IMR-90 (cell line): ENCODE data around the gene NAALAD2. TPM values are rescaled to one million over a fixed set of nuclear protein-coding genes. Genes with fewer than 3 reads are reported as not detected.
A peak's percentile ranks its signal among the peaks of the same experiment; 100 is the strongest.

Experiments used
- ATAC-seq: fragments of 200-7000 bp; cut with Tn5 transposase; 2 replicates; pipeline ENCODE4 v1.9.1; 2020; ENCODE audit warnings: low read depth, mild to moderate bottlenecking, moderate library complexity
- BruUV-seq: library from RNA; stranded (reverse); fragments of 400-500 nt; replicated peaks from 2 replicates; lab custom pipeline; 2021; lab: Mats Ljungman, UMichigan
- CTCF ChIA-PET: fragments of 300-600 bp; formaldehyde crosslinking; extraction: SDS; loops from one replicate; lab custom pipeline; 2021; ENCODE audit warnings: antibody characterized with exemption; lab: Yijun Ruan, JAX
- POLR2A ChIA-PET: fragments of 300-600 bp; sonication (Branson Sonifier 250); formaldehyde crosslinking; loops from one replicate; lab custom pipeline; 2022; ENCODE audit warnings: antibody characterized with exemption; ENCODE audit not compliant: unreplicated experiment; lab: Charles Lee
- DNase-seq: peaks from one replicate; pipeline ENCODE4 v3.0.0; 2013
- H2AFZ ChIP-seq: replicated peaks from 2 replicates; pipeline ENCODE3; 2013; ENCODE audit warnings: low read length, mild to moderate bottlenecking; ENCODE audit not compliant: poor library complexity
- H2AK5ac ChIP-seq: 2 replicates; pipeline ENCODE4 v1.6.1; 2013; ENCODE audit warnings: low read depth, low read length, inconsistent platforms
- H2AK9ac ChIP-seq: replicated peaks from 2 replicates; pipeline ENCODE3; 2013; ENCODE audit warnings: mild to moderate bottlenecking, low read depth, low read length, moderate library complexity; ENCODE audit not compliant: poor library complexity
- H2BK120ac ChIP-seq: 2 replicates; pipeline ENCODE4 v1.6.1; 2013; ENCODE audit warnings: low read depth, low read length, inconsistent platforms
- H2BK15ac ChIP-seq: 3 replicates; pipeline ENCODE4 v1.6.1; 2013; ENCODE audit warnings: low read depth, low read length, inconsistent platforms
- H2BK20ac ChIP-seq: 2 replicates; pipeline ENCODE4 v1.6.1; 2013; ENCODE audit warnings: low read depth, mild to moderate bottlenecking, inconsistent platforms, low read length, moderate library complexity
- H2BK5ac ChIP-seq: 2 replicates; pipeline ENCODE4 v1.6.1; 2013; ENCODE audit warnings: mild to moderate bottlenecking, low read depth, low read length, inconsistent platforms; ENCODE audit not compliant: poor library complexity, severe bottlenecking
- H3K14ac ChIP-seq: replicated peaks from 2 replicates; pipeline ENCODE4 v1.6.1; 2013; ENCODE audit warnings: low read depth, low read length, inconsistent platforms
- H3K18ac ChIP-seq: 2 replicates; pipeline ENCODE4 v1.6.1; 2013; ENCODE audit warnings: low read depth, low read length, control low read depth
- H3K23ac ChIP-seq: 2 replicates; pipeline ENCODE4 v1.6.1; 2013; ENCODE audit warnings: low read depth, low read length, inconsistent platforms
- H3K27ac ChIP-seq: 2 replicates; pipeline ENCODE4 v1.5.1; 2013; ENCODE audit warnings: mild to moderate bottlenecking, control low read depth, low read length; ENCODE audit not compliant: insufficient read depth
- H3K27me3 ChIP-seq: 2 replicates; pipeline ENCODE4 v1.6.1; 2013; ENCODE audit warnings: low read length; ENCODE audit not compliant: control insufficient read depth, insufficient read depth
- H3K36me3 ChIP-seq: 2 replicates; pipeline ENCODE4 v1.6.1; 2013; ENCODE audit warnings: low read length, mixed read lengths; ENCODE audit not compliant: control insufficient read depth, insufficient read depth
- H3K4ac ChIP-seq: 2 replicates; pipeline ENCODE4 v1.6.1; 2013; ENCODE audit warnings: low read depth, low read length, inconsistent platforms
- H3K4me1 ChIP-seq: 2 replicates; pipeline ENCODE4 v1.6.1; 2013; ENCODE audit warnings: low read length, mixed read lengths; ENCODE audit not compliant: control insufficient read depth, insufficient read depth
- H3K4me2 ChIP-seq: 2 replicates; pipeline ENCODE4 v1.6.1; 2013; ENCODE audit warnings: low read depth, mild to moderate bottlenecking, control low read depth, low read length, moderate library complexity
- H3K4me3 ChIP-seq: 2 replicates; pipeline ENCODE4 v1.5.1; 2013; ENCODE audit warnings: low read depth, mild to moderate bottlenecking, control low read depth, low read length, moderate library complexity; ENCODE audit not compliant: insufficient read depth
- H3K56ac ChIP-seq: 2 replicates; pipeline ENCODE4 v1.6.1; 2013; ENCODE audit warnings: low read length, inconsistent platforms; ENCODE audit not compliant: insufficient read depth; ENCODE audit errors: extremely low read depth
- H3K79me1 ChIP-seq, 2 experiments: 2 replicates each; pipeline ENCODE4 v1.6.1; 2013; ENCODE audit warnings: low read length in 2 of 2, inconsistent platforms in 1 of 2, low read depth in 1 of 2
- H3K9ac ChIP-seq: 2 replicates; pipeline ENCODE4 v1.6.1; 2013; ENCODE audit warnings: low read depth, low read length, control low read depth
- H3K9me1 ChIP-seq: 2 replicates; pipeline ENCODE4 v1.6.1; 2013; ENCODE audit warnings: low read length, inconsistent platforms; ENCODE audit not compliant: insufficient read depth
- H3K9me3 ChIP-seq: 2 replicates; pipeline ENCODE4 v1.6.1; 2013; ENCODE audit warnings: low read length; ENCODE audit not compliant: control insufficient read depth, insufficient read depth
- H4K20me1 ChIP-seq: 2 replicates; pipeline ENCODE4 v1.6.1; 2013; ENCODE audit warnings: low read length, inconsistent platforms; ENCODE audit not compliant: insufficient read depth
- H4K5ac ChIP-seq: 2 replicates; pipeline ENCODE4 v1.6.1; 2013; ENCODE audit warnings: mild to moderate bottlenecking, low read depth, low read length, control low read depth
- H4K8ac ChIP-seq, 2 experiments: 2 replicates each; pipeline ENCODE4 v1.6.1; 2013; ENCODE audit warnings: low read depth in 2 of 2, low read length in 2 of 2, control low read depth in 1 of 2, inconsistent platforms in 1 of 2
- H4K91ac ChIP-seq: 2 replicates; pipeline ENCODE4 v1.6.1; 2013; ENCODE audit warnings: low read depth, low read length, inconsistent platforms; ENCODE audit not compliant: insufficient read depth
- BHLHE40 ChIP-seq: fragments of 150-350 bp; IDR thresholded peaks from 2 replicates; pipeline ENCODE4 v1.6.1; 2016; ENCODE audit warnings: mild to moderate bottlenecking, low read depth, low read length
- CEBPB ChIP-seq: IDR thresholded peaks from 2 replicates; pipeline ENCODE4 v1.6.1; 2012; ENCODE audit warnings: low read depth, low read length, improper control_type of control experiment
- FOS ChIP-seq: fragments of 150-350 bp; IDR thresholded peaks from 2 replicates; pipeline ENCODE4 v1.6.1; 2016; ENCODE audit warnings: low read depth, low read length
- MAFK ChIP-seq: IDR thresholded peaks from 2 replicates; pipeline ENCODE4 v1.6.1; 2012; ENCODE audit warnings: low read depth, low read length, improper control_type of control experiment
- MAZ ChIP-seq: IDR thresholded peaks from 2 replicates; pipeline ENCODE4 v1.6.1; 2012; ENCODE audit warnings: low read depth, mild to moderate bottlenecking, low read length, improper control_type of control experiment, moderate library complexity, borderline replicate concordance
- MXI1 ChIP-seq: IDR thresholded peaks from 2 replicates; pipeline ENCODE4 v1.6.1; 2012; ENCODE audit warnings: low read depth, mild to moderate bottlenecking, low read length, moderate library complexity, borderline replicate concordance
- NFE2L2 ChIP-seq: fragments of 150-350 bp; IDR thresholded peaks from 2 replicates; pipeline ENCODE4 v1.6.1; 2016; ENCODE audit warnings: low read depth, mild to moderate bottlenecking, low read length
- POLR2A ChIP-seq: IDR thresholded peaks from 2 replicates; pipeline ENCODE4 v1.6.1; 2012; ENCODE audit warnings: mild to moderate bottlenecking, low read depth, low read length
- RAD21 ChIP-seq: IDR thresholded peaks from 2 replicates; pipeline ENCODE4 v1.6.1; 2012; ENCODE audit warnings: low read length, improper control_type of control experiment
- RCOR1 ChIP-seq: IDR thresholded peaks from 2 replicates; pipeline ENCODE4 v1.6.1; 2012; ENCODE audit warnings: mild to moderate bottlenecking, low read length, improper control_type of control experiment; ENCODE audit not compliant: insufficient replicate concordance
- SMC3 ChIP-seq: fragments of 150-350 bp; IDR thresholded peaks from 2 replicates; pipeline ENCODE4 v1.6.1; 2016; ENCODE audit warnings: low read depth, mild to moderate bottlenecking, antibody characterized with exemption, low read length, moderate library complexity
- WGBS, 2 experiments: methylation state at CpG; one replicate each; pipeline versions ENCODE4 v1.1.5 to v1.1.7; 2013; ENCODE audit warnings: missing lambda C conversion rate in 2 of 2; ENCODE audit not compliant: insufficient read length in 1 of 2; ENCODE audit errors: extremely low coverage in 2 of 2; 5-methylcytosine and 5-hydroxymethylcytosine counted together
- dilution Hi-C: fragments of 300-500 bp; cut with HindIII; formaldehyde crosslinking; loops from one replicate; pipeline ENCODE4 v1.14.3; 2018; ENCODE audit warnings: low sequenced_read_pairs; ENCODE audit not compliant: unreplicated experiment
- in situ Hi-C: fragments of 300-500 bp; cut with MboI; formaldehyde crosslinking; loops from 3 replicates; pipeline ENCODE4 v1.14.3; 2019; ENCODE audit warnings: low sequenced_read_pairs, inconsistent platforms, mixed read lengths
- intact Hi-C: fragments of 100-400 bp; cut with micrococcal nuclease; formaldehyde crosslinking; loops from 2 replicates; pipeline ENCODE4 v1.10.0; 2022
- polyA plus RNA-seq, 3 experiments: library from polyadenylated mRNA; depleted of rRNA; stranded (reverse); fragments of >200 nt; gene quantifications; 2 replicates each; pipeline ENCODE4 v1.2.3, GENCODE V29; 2012; ENCODE audit warnings: low replicate concordance in 1 of 3
- total RNA-seq: library from RNA; depleted of rRNA; stranded (reverse); fragments of >200 nt; gene quantifications from 2 replicates; pipeline ENCODE4 v1.2.3, GENCODE V29; 2012
- TF ChIP-seq, protein P1 (sequence below): fragments of 150-350 bp; IDR thresholded peaks from 2 replicates; pipeline ENCODE4 v1.6.1; 2016; ENCODE audit warnings: low read depth, mild to moderate bottlenecking, low read length, moderate library complexity, borderline replicate concordance
- TF ChIP-seq, protein P2 (sequence below): fragments of 150-350 bp; IDR thresholded peaks from 2 replicates; pipeline ENCODE4 v1.6.1; 2017; ENCODE audit warnings: mild to moderate bottlenecking, antibody characterized with exemption, low read length, low read depth
- TF ChIP-seq, protein P3 (sequence below): conservative IDR thresholded peaks from 2 replicates; pipeline ENCODE4 v1.5.1; 2012; ENCODE audit warnings: mild to moderate bottlenecking, low read depth, low read length, improper control_type of control experiment

Gene NAALAD2
- total and polyA plus RNA-seq, 2 of the 4 experiments (the other 2 are of a cell fraction) = under 0.01 to 0.09 TPM

DNA sequence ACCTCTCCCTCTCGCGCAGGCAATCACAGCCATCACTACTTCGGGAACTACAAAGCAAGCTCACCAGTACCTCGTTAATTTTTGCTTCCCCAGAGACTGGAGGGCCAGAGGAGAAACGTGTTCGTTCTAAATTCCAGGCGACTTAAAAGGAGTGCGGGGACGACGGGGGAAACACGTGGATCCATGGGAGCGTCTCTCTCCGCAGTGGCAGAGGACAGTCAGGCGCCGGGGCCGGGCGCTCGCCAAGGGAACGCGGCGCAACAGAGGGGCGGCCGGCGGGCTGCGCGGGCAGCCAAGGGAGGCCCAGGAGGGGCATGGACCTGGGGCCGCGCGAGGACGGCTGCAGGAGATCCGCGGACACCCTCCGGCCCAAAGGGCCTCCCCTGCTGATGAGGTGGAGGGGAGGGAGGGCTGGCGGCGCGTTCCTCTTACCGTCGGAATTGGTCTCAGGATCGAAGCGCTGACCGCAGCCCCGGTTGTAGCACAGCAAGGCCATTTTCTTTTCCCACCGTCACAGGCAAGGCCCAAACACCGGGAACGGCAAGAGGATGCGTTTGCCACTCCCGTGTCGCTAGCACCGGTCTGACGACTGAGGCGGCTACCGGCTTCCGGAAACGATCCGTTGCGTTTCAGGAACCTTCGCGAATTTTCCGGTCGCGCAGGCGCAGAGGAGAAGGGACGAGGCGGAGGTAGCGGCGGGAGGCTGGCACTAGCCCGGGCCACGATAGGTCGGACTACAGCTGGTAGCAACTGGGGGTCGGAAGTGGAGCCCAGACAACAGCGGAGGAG is 88.2 kb downstream of the NAALAD2 start, which contains the start of gene CHORDC1:
Gene CHORDC1, minus strand, starts transcription at position 591 of the 789 bp plus-strand sequence. Its CDS starts 95 bp downstream, at position 496.
- dilution Hi-C loops (no loop called here), intact Hi-C loops (no loop called here), in situ Hi-C loops (no loop called here)
- no peaks in the 10 kb centered on the region for H3K9me3 ChIP-seq
- peak within 1 kb of the TSS; percentile 91 for H3K4me2 ChIP-seq
- H3K27ac ChIP-seq = peak within 1 kb of the TSS; percentile 79
- peak within 1 kb of the TSS; percentile 94 for H3K9ac ChIP-seq
- peak within 1 kb of the TSS; percentile 47 for H2BK120ac ChIP-seq
- ChIA-PET CTCF (no interaction called here), POLR2A (no interaction called here)
- peak within 1 kb of the TSS; percentile 71 for H3K18ac ChIP-seq
- peaks cover 0 to 19% of the 10 kb centered on the region in 2 experiments; a peak in 2 of 4 replicates for H3K79me1 ChIP-seq
- peak within 1 kb of the TSS; percentile 94 for H4K5ac ChIP-seq
- BruUV-seq = no TSS peak
- H3K4me3 ChIP-seq = peak within 1 kb of the TSS; percentile 97
- peak; percentile 92 for ATAC-seq
- H3K27me3 ChIP-seq = no peaks in the 10 kb centered on the region
- peaks cover 44% of the 10 kb centered on the region for H4K20me1 ChIP-seq
- peak within 1 kb of the TSS; percentile 66 for H2BK5ac ChIP-seq
- no peak within 1 kb of the TSS for H2BK20ac ChIP-seq
- peak within 1 kb of the TSS; percentile 72 to 97 for H4K8ac ChIP-seq
- H3K4ac ChIP-seq = peak within 1 kb of the TSS; percentile 93
- peak within 1 kb of the TSS; percentile 33; the same call in 1 of the 3 replicates for H2BK15ac ChIP-seq
- peak; percentile 75 for DNase-seq
- peak within 1 kb of the TSS; percentile 91 for H3K14ac ChIP-seq
- H3K4me1 ChIP-seq = peaks cover 4% of the 10 kb centered on the region
- H2AK5ac ChIP-seq = peak within 1 kb of the TSS; percentile 43; the same call in 1 of the 2 replicates
- 0% methylated on average over 23 of the region's 71 CpGs; no CpG with 5 or more reads in 1 of the 2 experiments for WGBS, 2 experiments
- peak within 1 kb of the TSS; percentile 79 for H4K91ac ChIP-seq
- peak within 1 kb of the TSS; percentile 87 for H2AK9ac ChIP-seq
- H2AFZ ChIP-seq = peak within 1 kb of the TSS; percentile 98
- no peaks in the 10 kb centered on the region for H3K9me1 ChIP-seq
- H3K36me3 ChIP-seq = no peaks in the 10 kb centered on the region
- peak within 1 kb of the TSS; percentile 95 for H3K23ac ChIP-seq
- H3K56ac ChIP-seq = peak within 1 kb of the TSS; percentile 87
- TF ChIP-seq, protein P1, sequence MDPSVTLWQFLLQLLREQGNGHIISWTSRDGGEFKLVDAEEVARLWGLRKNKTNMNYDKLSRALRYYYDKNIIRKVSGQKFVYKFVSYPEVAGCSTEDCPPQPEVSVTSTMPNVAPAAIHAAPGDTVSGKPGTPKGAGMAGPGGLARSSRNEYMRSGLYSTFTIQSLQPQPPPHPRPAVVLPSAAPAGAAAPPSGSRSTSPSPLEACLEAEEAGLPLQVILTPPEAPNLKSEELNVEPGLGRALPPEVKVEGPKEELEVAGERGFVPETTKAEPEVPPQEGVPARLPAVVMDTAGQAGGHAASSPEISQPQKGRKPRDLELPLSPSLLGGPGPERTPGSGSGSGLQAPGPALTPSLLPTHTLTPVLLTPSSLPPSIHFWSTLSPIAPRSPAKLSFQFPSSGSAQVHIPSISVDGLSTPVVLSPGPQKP = no peak
- TF ChIP-seq NFE2L2 = no peak
- TF ChIP-seq, protein P2, sequence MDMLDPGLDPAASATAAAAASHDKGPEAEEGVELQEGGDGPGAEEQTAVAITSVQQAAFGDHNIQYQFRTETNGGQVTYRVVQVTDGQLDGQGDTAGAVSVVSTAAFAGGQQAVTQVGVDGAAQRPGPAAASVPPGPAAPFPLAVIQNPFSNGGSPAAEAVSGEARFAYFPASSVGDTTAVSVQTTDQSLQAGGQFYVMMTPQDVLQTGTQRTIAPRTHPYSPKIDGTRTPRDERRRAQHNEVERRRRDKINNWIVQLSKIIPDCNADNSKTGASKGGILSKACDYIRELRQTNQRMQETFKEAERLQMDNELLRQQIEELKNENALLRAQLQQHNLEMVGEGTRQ = no peak
- TF ChIP-seq POLR2A = peak; percentile 85
- no peak for TF ChIP-seq MAFK
- no peak for TF ChIP-seq RAD21
- no peak for TF ChIP-seq FOS
- TF ChIP-seq CEBPB = no peak
- no peak for TF ChIP-seq SMC3
- peak; percentile 87 for TF ChIP-seq MXI1
- TF ChIP-seq MAZ = peak; percentile 31; the same call in 1 of the 2 replicates
- no peak for TF ChIP-seq RCOR1
- TF ChIP-seq, protein P3, sequence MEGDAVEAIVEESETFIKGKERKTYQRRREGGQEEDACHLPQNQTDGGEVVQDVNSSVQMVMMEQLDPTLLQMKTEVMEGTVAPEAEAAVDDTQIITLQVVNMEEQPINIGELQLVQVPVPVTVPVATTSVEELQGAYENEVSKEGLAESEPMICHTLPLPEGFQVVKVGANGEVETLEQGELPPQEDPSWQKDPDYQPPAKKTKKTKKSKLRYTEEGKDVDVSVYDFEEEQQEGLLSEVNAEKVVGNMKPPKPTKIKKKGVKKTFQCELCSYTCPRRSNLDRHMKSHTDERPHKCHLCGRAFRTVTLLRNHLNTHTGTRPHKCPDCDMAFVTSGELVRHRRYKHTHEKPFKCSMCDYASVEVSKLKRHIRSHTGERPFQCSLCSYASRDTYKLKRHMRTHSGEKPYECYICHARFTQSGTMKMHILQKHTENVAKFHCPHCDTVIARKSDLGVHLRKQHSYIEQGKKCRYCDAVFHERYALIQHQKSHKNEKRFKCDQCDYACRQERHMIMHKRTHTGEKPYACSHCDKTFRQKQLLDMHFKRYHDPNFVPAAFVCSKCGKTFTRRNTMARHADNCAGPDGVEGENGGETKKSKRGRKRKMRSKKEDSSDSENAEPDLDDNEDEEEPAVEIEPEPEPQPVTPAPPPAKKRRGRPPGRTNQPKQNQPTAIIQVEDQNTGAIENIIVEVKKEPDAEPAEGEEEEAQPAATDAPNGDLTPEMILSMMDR = no peak
- TF ChIP-seq BHLHE40 = no peak
